ENCODE results near the gene ERAS.

The ERAS gene

GRCh38 chrX:48826135-48826875 lies at the start of gene ERAS:
Gene ERAS, plus strand, starts transcription at chrX:48826513. Its CDS starts 2,611 bp downstream, at chrX:48829124.
- DNase-seq (ENCODE audit: low read depth, low spot score) = no peak
- H3K4me3 ChIP-seq (ENCODE audit: low read depth, low read length) = no peak within 1 kb of the TSS
- TF ChIP-seq CTCF (IDR thresholded peaks at IDR 0.05; ENCODE audit: insufficient read depth, low read length, missing control alignments) = no peak
- POLR2A ChIA-PET = no interaction called here
- CTCF ChIA-PET = no interaction called here

GRCh38 chrX:48776818-48777439 lies 49.4 kb upstream of the ERAS start:
- ChIA-PET CTCF (no interaction called here), POLR2A (no interaction called here)
- DNase-seq (ENCODE audit: low read depth, low spot score) = no peak
- TF ChIP-seq CTCF (IDR thresholded peaks at IDR 0.05; ENCODE audit: insufficient read depth, low read length, missing control alignments) = no peak
- H3K4me3 ChIP-seq (ENCODE audit: low read depth, low read length) = no peak overlapping the region

- no peak overlapping the region for H3K4me3 ChIP-seq (ENCODE audit: low read depth, low read length)
- POLR2A ChIA-PET = no interaction called here
- CTCF ChIA-PET = no interaction called here
- no peak for DNase-seq (ENCODE audit: low read depth, low spot score)
- no peak for TF ChIP-seq CTCF (IDR thresholded peaks at IDR 0.05; ENCODE audit: insufficient read depth, low read length, missing control alignments)
These were observed 46.9 kb upstream of the ERAS start for GRCh38 chrX:48779399-48779798.

GRCh38 chrX:48781705-48782104 lies 44.6 kb upstream of the ERAS start:
- TF ChIP-seq CTCF (IDR thresholded peaks at IDR 0.05; ENCODE audit: insufficient read depth, low read length, missing control alignments) = no peak
- ChIA-PET CTCF (no interaction called here), POLR2A (no interaction called here)
- H3K4me3 ChIP-seq (ENCODE audit: low read depth, low read length) = no peak overlapping the region
- DNase-seq (ENCODE audit: low read depth, low spot score) = no peak

- ChIA-PET CTCF (no interaction called here), POLR2A (no interaction called here)
- DNase-seq (ENCODE audit: low read depth, low spot score) = no peak
- no peak for TF ChIP-seq CTCF (IDR thresholded peaks at IDR 0.05; ENCODE audit: insufficient read depth, low read length, missing control alignments)
- H3K4me3 ChIP-seq (ENCODE audit: low read depth, low read length) = no peak overlapping the region
These were observed 44.1 kb upstream of the ERAS start for GRCh38 chrX:48782216-48782615.

GRCh38 chrX:48782795-48783194 lies 43.5 kb upstream of the ERAS start:
- no peak for TF ChIP-seq CTCF (IDR thresholded peaks at IDR 0.05; ENCODE audit: insufficient read depth, low read length, missing control alignments)
- POLR2A ChIA-PET = no interaction called here
- CTCF ChIA-PET = no interaction called here
- DNase-seq (ENCODE audit: low read depth, low spot score) = no peak
- no peak overlapping the region for H3K4me3 ChIP-seq (ENCODE audit: low read depth, low read length)
